ENCODE data around the gene OSBPL8.

Gene OSBPL8

GRCh38 chr12:76529226-76529918 lies 30.2 kb downstream of the OSBPL8 start:
- TF ChIP-seq EZH2 (IDR thresholded peaks at IDR 0.05; ENCODE audit: borderline replicate concordance, low read length) = no peak
- no peak overlapping the region for H3K27ac ChIP-seq (ENCODE audit: low read depth, low read length, poor library complexity, severe bottlenecking)
- no peak overlapping the region for H3K4me3 ChIP-seq (ENCODE audit: low read depth, low read length, poor library complexity, severe bottlenecking)
- no peak overlapping the region for H3K9ac ChIP-seq (ENCODE audit: low read length)
- no peaks in the 10 kb centered on the region for H3K9me2 ChIP-seq (ENCODE audit: low read depth, low read length)
- peaks cover 45% of the 10 kb centered on the region for H3K79me2 ChIP-seq (ENCODE audit: insufficient read depth, low read length)
- no peaks in the 10 kb centered on the region for H3K4me1 ChIP-seq (ENCODE audit: insufficient read depth, low read length, severe bottlenecking)
- H3F3A ChIP-seq (ENCODE audit: insufficient read depth, low read length) = no peaks in the 10 kb centered on the region
- H2AFZ ChIP-seq (ENCODE audit: low read length) = no peak overlapping the region
- H4K20me1 ChIP-seq (ENCODE audit: insufficient read depth, low read length) = no peaks in the 10 kb centered on the region
- H3K36me3 ChIP-seq (ENCODE audit: insufficient read depth, low read length) = peaks cover 6% of the 10 kb centered on the region; the same call in 1 of the 2 replicates
- no peaks in the 10 kb centered on the region for H3K27me3 ChIP-seq (ENCODE audit: insufficient read depth, low read length)
- no peak overlapping the region for H3K4me2 ChIP-seq (ENCODE audit: low read length)
- H3K9me3 ChIP-seq (ENCODE audit: low read length) = no peaks in the 10 kb centered on the region

DNA sequence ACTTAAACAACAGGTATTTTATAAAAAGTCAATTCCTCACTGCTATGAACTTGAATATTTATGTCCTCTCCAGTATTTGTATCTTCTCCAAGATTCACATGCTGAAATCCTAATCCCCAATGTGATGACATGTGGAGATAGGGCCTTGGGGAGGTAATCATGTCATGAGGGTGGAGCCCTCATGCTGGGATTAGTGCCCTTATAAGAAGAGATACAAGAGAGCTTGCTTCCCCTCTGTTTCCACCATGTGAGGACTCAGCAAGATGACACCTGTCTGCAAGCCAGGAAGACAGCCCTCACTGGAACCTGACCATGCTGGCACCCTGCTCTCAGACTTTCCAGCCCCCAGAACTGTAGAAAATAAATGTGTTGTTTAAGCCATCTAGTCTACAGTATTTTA lies 36.2 kb downstream of the OSBPL8 start:
- H3K79me2 ChIP-seq (ENCODE audit: insufficient read depth, low read length) = peaks cover 28% of the 10 kb centered on the region; the same call in 1 of the 2 replicates
- H4K20me1 ChIP-seq (ENCODE audit: insufficient read depth, low read length) = no peaks in the 10 kb centered on the region
- peaks cover 10% of the 10 kb centered on the region for H3K9me3 ChIP-seq (ENCODE audit: low read length)
- no peaks in the 10 kb centered on the region for H3K27me3 ChIP-seq (ENCODE audit: insufficient read depth, low read length)
- H3K36me3 ChIP-seq (ENCODE audit: insufficient read depth, low read length) = peaks cover 27% of the 10 kb centered on the region
- no peaks in the 10 kb centered on the region for H3K9me2 ChIP-seq (ENCODE audit: low read depth, low read length)
- peaks cover 12% of the 10 kb centered on the region for H3K4me1 ChIP-seq (ENCODE audit: insufficient read depth, low read length, severe bottlenecking)
- H3K4me2 ChIP-seq (ENCODE audit: low read length) = no peak overlapping the region
- no peak overlapping the region for H2AFZ ChIP-seq (ENCODE audit: low read length)
- H3K4me3 ChIP-seq (ENCODE audit: low read depth, low read length, poor library complexity, severe bottlenecking) = no peak overlapping the region
- no peak overlapping the region for H3K27ac ChIP-seq (ENCODE audit: low read depth, low read length, poor library complexity, severe bottlenecking)
- TF ChIP-seq CTCF (IDR thresholded peaks at IDR 0.05; ENCODE audit: low read length) = no peak
- no peak for TF ChIP-seq EZH2 (IDR thresholded peaks at IDR 0.05; ENCODE audit: borderline replicate concordance, low read length)
- H3F3A ChIP-seq (ENCODE audit: insufficient read depth, low read length) = no peaks in the 10 kb centered on the region
- no peak overlapping the region for H3K9ac ChIP-seq (ENCODE audit: low read length)

- peaks cover 16% of the 10 kb centered on the region; the same call in 1 of the 2 replicates for H3K79me2 ChIP-seq (ENCODE audit: insufficient read depth, low read length)
- peaks cover 10% of the 10 kb centered on the region for H3K9me3 ChIP-seq (ENCODE audit: low read length)
- H4K20me1 ChIP-seq (ENCODE audit: insufficient read depth, low read length) = no peaks in the 10 kb centered on the region
Measured at GRCh38 chr12:76520348-76520747, 39.2 kb downstream of the OSBPL8 start.

More at GRCh38 chr12:76520348-76520747, 39.2 kb downstream of the OSBPL8 start:
- Histone ChIP-seq H3F3A (ENCODE audit: insufficient read depth, low read length) (no peaks in the 10 kb centered on the region), H3K36me3 (ENCODE audit: insufficient read depth, low read length) (peaks cover 28% of the 10 kb centered on the region), H3K9ac (ENCODE audit: low read length) (no peak overlapping the region), H2AFZ (ENCODE audit: low read length) (no peak overlapping the region), H3K27ac (ENCODE audit: low read depth, low read length, poor library complexity, severe bottlenecking) (no peak overlapping the region), H3K4me3 (ENCODE audit: low read depth, low read length, poor library complexity, severe bottlenecking) (no peak overlapping the region), H3K9me2 (ENCODE audit: low read depth, low read length) (no peaks in the 10 kb centered on the region), H3K27me3 (ENCODE audit: insufficient read depth, low read length) (no peaks in the 10 kb centered on the region), H3K4me1 (ENCODE audit: insufficient read depth, low read length, severe bottlenecking) (peaks cover 12% of the 10 kb centered on the region), H3K4me2 (ENCODE audit: low read length) (no peak overlapping the region)
- TF ChIP-seq CTCF (IDR thresholded peaks at IDR 0.05; ENCODE audit: low read length) (no peak), EZH2 (IDR thresholded peaks at IDR 0.05; ENCODE audit: borderline replicate concordance, low read length) (no peak)
